Neuronal stem cell (in vitro differentiated cells): Measurements from ENCODE around the gene AFF3.
"Not testable (repeated sequence)": the region's sequence is repeated elsewhere in the genome, so short reads cannot be mapped to it uniquely, and the experiment has no call there.

Experiments
- DNase-seq: peaks from one replicate; pipeline ENCODE4 v3.0.0-alpha.2; 2013; ENCODE audit warnings: low spot score
- H2AFZ ChIP-seq: one replicate; pipeline ENCODE4 v1.6.1; 2013; ENCODE audit warnings: mild to moderate bottlenecking, low read length, inconsistent platforms
- H2AK5ac ChIP-seq: 2 replicates; pipeline ENCODE4 v1.6.1; 2013; ENCODE audit warnings: low read depth, mild to moderate bottlenecking, inconsistent platforms, low read length, moderate library complexity, mixed read lengths
- H2BK120ac ChIP-seq: 2 replicates; pipeline ENCODE4 v1.6.1; 2013; ENCODE audit warnings: low read depth, mild to moderate bottlenecking, inconsistent platforms, low read length, moderate library complexity, mixed read lengths
- H2BK12ac ChIP-seq: one replicate; pipeline ENCODE4 v1.6.1; 2013; ENCODE audit warnings: low read length, inconsistent platforms
- H2BK15ac ChIP-seq: 2 replicates; pipeline ENCODE4 v1.6.1; 2013; ENCODE audit warnings: mild to moderate bottlenecking, low read length, inconsistent platforms, mixed read lengths
- H2BK5ac ChIP-seq: one replicate; pipeline ENCODE4 v1.6.1; 2013; ENCODE audit warnings: inconsistent platforms, mild to moderate bottlenecking, low read length, moderate library complexity
- H3K14ac ChIP-seq: one replicate; pipeline ENCODE4 v1.6.1; 2013; ENCODE audit warnings: low read length, inconsistent platforms
- H3K18ac ChIP-seq: 2 replicates; pipeline ENCODE4 v1.6.1; 2013; ENCODE audit warnings: low read length, inconsistent platforms
- H3K23ac ChIP-seq: 2 replicates; pipeline ENCODE4 v1.6.1; 2013; ENCODE audit warnings: low read depth, mild to moderate bottlenecking, mixed read lengths, low read length, inconsistent platforms; ENCODE audit not compliant: poor library complexity
- H3K27ac ChIP-seq: replicated peaks from 3 replicates; pipeline ENCODE4 v1.5.1; 2013; ENCODE audit warnings: low read length, inconsistent platforms
- H3K27me3 ChIP-seq, 3 experiments: 2 replicates each; pipeline ENCODE4 v1.6.1; 2013; ENCODE audit warnings: low read length in 3 of 3, mild to moderate bottlenecking in 2 of 3, inconsistent platforms in 1 of 3, low read depth in 1 of 3, mixed read lengths in 1 of 3, moderate library complexity in 1 of 3; ENCODE audit not compliant: control insufficient read depth in 3 of 3, insufficient read depth in 3 of 3
- H3K36me3 ChIP-seq, 2 donors: replicated peaks in 1 of 2; 2 replicates each; pipeline ENCODE4 v1.6.1; 2013; ENCODE audit warnings: low read length in 2 of 2; ENCODE audit not compliant: control insufficient read depth in 2 of 2, insufficient read depth in 2 of 2
- H3K4ac ChIP-seq: 2 replicates; pipeline ENCODE4 v1.6.1; 2013; ENCODE audit warnings: inconsistent platforms, mild to moderate bottlenecking, low read length, moderate library complexity
- H3K4me1 ChIP-seq, 2 donors: 1 replicate in 1 of 2; 2 replicates in 1 of 2; pipeline ENCODE4 v1.6.1; 2013; ENCODE audit warnings: low read length in 2 of 2, low read depth in 1 of 2; ENCODE audit not compliant: control insufficient read depth in 2 of 2, insufficient read depth in 1 of 2
- H3K4me2 ChIP-seq: one replicate; pipeline ENCODE4 v1.6.1; 2013; ENCODE audit warnings: mild to moderate bottlenecking, low read length, inconsistent platforms; ENCODE audit not compliant: insufficient read depth, poor library complexity, severe bottlenecking
- H3K4me3 ChIP-seq, 2 donors: 2 replicates each; pipeline ENCODE4 v1.5.1; 2013; ENCODE audit warnings: low read length in 2 of 2, mild to moderate bottlenecking in 2 of 2, inconsistent platforms in 1 of 2, moderate library complexity in 1 of 2
- H3K79me1 ChIP-seq: one replicate; pipeline ENCODE4 v1.6.1; 2013; ENCODE audit warnings: low read depth, mild to moderate bottlenecking, inconsistent platforms, low read length, moderate library complexity
- H3K9ac ChIP-seq: one replicate; pipeline ENCODE4 v1.6.1; 2013; ENCODE audit warnings: mild to moderate bottlenecking, low read depth, low read length, inconsistent platforms; ENCODE audit not compliant: poor library complexity
- H3K9me3 ChIP-seq, 2 donors: replicated peaks in 1 of 2; 2 replicates each; pipeline versions ENCODE3 to v1.6.1; 2013; ENCODE audit warnings: low read length in 2 of 2, mild to moderate bottlenecking in 2 of 2, inconsistent platforms in 1 of 2, low read depth in 1 of 2, mixed read lengths in 1 of 2, moderate library complexity in 1 of 2; ENCODE audit not compliant: control insufficient read depth in 2 of 2, insufficient read depth in 1 of 2
- H4K8ac ChIP-seq: one replicate; pipeline ENCODE4 v1.6.1; 2013; ENCODE audit warnings: low read depth, mild to moderate bottlenecking, inconsistent platforms, low read length, moderate library complexity
- H4K91ac ChIP-seq: one replicate; pipeline ENCODE4 v1.6.1; 2013; ENCODE audit warnings: low read length, low read depth, mild to moderate bottlenecking, inconsistent platforms; ENCODE audit not compliant: poor library complexity
- WGBS, 2 donors: extraction: QIAGEN DNeasy Blood & Tissue Kit; methylation state at CpG; one replicate each; pipeline ENCODE4 v1.1.7; 2013; ENCODE audit warnings: missing lambda C conversion rate in 2 of 2, mixed read lengths in 1 of 2; ENCODE audit not compliant: insufficient read length in 2 of 2, insufficient replicate concordance in 1 of 2; ENCODE audit errors: extremely low coverage in 2 of 2; 5-methylcytosine and 5-hydroxymethylcytosine counted together

Gene AFF3

GRCh38 chr2:99948010-99948409 is 194.4 kb downstream of the AFF3 start:
- Histone ChIP-seq H2BK120ac (no peak overlapping the region), H3K4me3 (no peak overlapping the region), H2AK5ac (no peak overlapping the region), H3K23ac (no peak overlapping the region), H3K4ac (no peak overlapping the region), H2BK5ac (no peak overlapping the region), H3K14ac (no peak overlapping the region), H3K9ac (no peak overlapping the region), H2BK12ac (no peak overlapping the region), H3K27me3 (no peaks in the 10 kb centered on the region), H2AFZ (no peak overlapping the region), H3K36me3 (no peaks in the 10 kb centered on the region), H3K4me1 (peaks cover 0 to 2% of the 10 kb centered on the region in 2 donors), H3K18ac (no peak overlapping the region), H2BK15ac (no peak overlapping the region), H3K9me3 (peaks cover 0 to 2% of the 10 kb centered on the region in 2 donors), H4K91ac (no peak overlapping the region), H4K8ac (no peak overlapping the region), H3K27ac (no peak overlapping the region), H3K4me2 (no peak overlapping the region), H3K79me1 (no peaks in the 10 kb centered on the region)
- no CpG with 5 or more reads among the region's 5 CpGs for WGBS, 2 donors
- no peak for DNase-seq

- not testable (repeated sequence) for H4K91ac ChIP-seq, H3K14ac ChIP-seq, H3K36me3 ChIP-seq, H3K27me3 ChIP-seq, H3K4me1 ChIP-seq, H3K9ac ChIP-seq, DNase-seq, H2AK5ac ChIP-seq, H3K18ac ChIP-seq, H2AFZ ChIP-seq, H2BK5ac ChIP-seq, H3K79me1 ChIP-seq, H3K4me3 ChIP-seq, H2BK15ac ChIP-seq, H3K4ac ChIP-seq, H4K8ac ChIP-seq, H2BK12ac ChIP-seq, H3K23ac ChIP-seq, H3K27ac ChIP-seq, H2BK120ac ChIP-seq, H3K4me2 ChIP-seq, H3K9me3 ChIP-seq
- no CpG with 5 or more reads among the region's 4 CpGs for WGBS, 2 donors
Measured at GRCh38 chr2:99947366-99947765, 195.0 kb downstream of the AFF3 start.

GRCh38 chr2:99944019-99944418 is 198.4 kb downstream of the AFF3 start:
- Histone ChIP-seq H3K4me1 (no peaks in the 10 kb centered on the region), H3K27me3 (no peaks in the 10 kb centered on the region), H3K14ac (no peak overlapping the region)

GRCh38 chr2:99942561-99943347 is 199.6 kb downstream of the AFF3 start:
- Histone ChIP-seq H3K79me1 (no peaks in the 10 kb centered on the region), H4K91ac (no peak overlapping the region), H2AK5ac (no peak overlapping the region), H3K4me2 (no peak overlapping the region), H2BK120ac (no peak overlapping the region), H2AFZ (no peak overlapping the region), H2BK15ac (no peak overlapping the region), H4K8ac (no peak overlapping the region), H3K27me3 (no peaks in the 10 kb centered on the region), H3K27ac (no peak overlapping the region), H3K4me3 (no peak overlapping the region), H3K4ac (no peak overlapping the region), H3K9ac (no peak overlapping the region), H3K18ac (no peak overlapping the region), H3K36me3 (no peaks in the 10 kb centered on the region), H3K23ac (no peak overlapping the region), H3K14ac (no peak overlapping the region), H2BK5ac (no peak overlapping the region), H3K4me1 (no peaks in the 10 kb centered on the region), H3K9me3 (no peaks in the 10 kb centered on the region), H2BK12ac (no peak overlapping the region)
- WGBS, 2 donors = no CpG with 5 or more reads among the region's 6 CpGs
- no peak for DNase-seq

More at GRCh38 chr2:99944019-99944418, 198.4 kb downstream of the AFF3 start:
- no CpG with 5 or more reads among the region's 4 CpGs for WGBS, 2 donors
- H3K9me3 ChIP-seq = no peaks in the 10 kb centered on the region
- H2AK5ac ChIP-seq = no peak overlapping the region
- H3K4me3 ChIP-seq = no peak overlapping the region
- no peak overlapping the region for H3K27ac ChIP-seq
- no peak overlapping the region for H4K91ac ChIP-seq
- no peak overlapping the region for H3K23ac ChIP-seq
- H3K79me1 ChIP-seq = no peaks in the 10 kb centered on the region
- no peak overlapping the region for H2BK15ac ChIP-seq
- H2BK120ac ChIP-seq = no peak overlapping the region
- H3K4me2 ChIP-seq = no peak overlapping the region
- no peak overlapping the region for H4K8ac ChIP-seq
- no peak overlapping the region for H3K9ac ChIP-seq
- H3K36me3 ChIP-seq = no peaks in the 10 kb centered on the region
- H3K4ac ChIP-seq = no peak overlapping the region
- H3K18ac ChIP-seq = no peak overlapping the region
- H2AFZ ChIP-seq = no peak overlapping the region
- no peak overlapping the region for H2BK12ac ChIP-seq
- no peak for DNase-seq
- no peak overlapping the region for H2BK5ac ChIP-seq
